ENCODE results near the gene HOXD4.

The HOXD4 gene

DNA sequence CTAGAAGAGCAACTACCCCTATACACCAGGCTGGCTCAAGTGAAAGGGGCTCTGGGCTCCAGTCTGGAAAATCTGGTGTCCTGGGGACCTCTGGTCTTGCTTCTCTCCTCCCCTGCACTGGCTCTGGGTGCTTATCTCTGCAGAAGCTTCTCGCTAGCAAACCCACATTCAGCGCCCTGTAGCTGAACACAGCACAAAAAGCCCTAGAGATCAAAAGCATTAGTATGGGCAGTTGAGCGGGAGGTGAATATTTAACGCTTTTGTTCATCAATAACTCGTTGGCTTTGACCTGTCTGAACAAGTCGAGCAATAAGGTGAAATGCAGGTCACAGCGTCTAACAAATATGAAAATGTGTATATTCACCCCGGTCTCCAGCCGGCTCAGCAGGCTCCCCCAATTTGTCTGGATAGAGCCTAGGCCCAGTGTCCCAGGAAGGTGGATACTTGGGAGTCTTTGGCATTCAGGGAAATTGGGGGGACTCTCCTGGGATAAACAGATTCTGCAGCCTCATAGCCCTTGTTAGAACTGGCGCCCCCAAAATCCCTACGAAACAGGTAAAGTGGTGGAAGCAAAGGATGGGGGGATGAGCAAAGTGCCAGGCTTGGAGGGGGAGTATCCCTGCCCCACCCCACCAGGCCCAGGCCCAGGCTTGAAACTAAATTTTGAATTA lies 2.5 kb upstream of the HOXD4 start:
- DNase-seq (ENCODE audit: low read depth, low spot score) = no peak
- in situ Hi-C loops (cut with HindIII; ENCODE audit: low sequenced_read_pairs) = no loop called here
- TF ChIP-seq, protein P1, sequence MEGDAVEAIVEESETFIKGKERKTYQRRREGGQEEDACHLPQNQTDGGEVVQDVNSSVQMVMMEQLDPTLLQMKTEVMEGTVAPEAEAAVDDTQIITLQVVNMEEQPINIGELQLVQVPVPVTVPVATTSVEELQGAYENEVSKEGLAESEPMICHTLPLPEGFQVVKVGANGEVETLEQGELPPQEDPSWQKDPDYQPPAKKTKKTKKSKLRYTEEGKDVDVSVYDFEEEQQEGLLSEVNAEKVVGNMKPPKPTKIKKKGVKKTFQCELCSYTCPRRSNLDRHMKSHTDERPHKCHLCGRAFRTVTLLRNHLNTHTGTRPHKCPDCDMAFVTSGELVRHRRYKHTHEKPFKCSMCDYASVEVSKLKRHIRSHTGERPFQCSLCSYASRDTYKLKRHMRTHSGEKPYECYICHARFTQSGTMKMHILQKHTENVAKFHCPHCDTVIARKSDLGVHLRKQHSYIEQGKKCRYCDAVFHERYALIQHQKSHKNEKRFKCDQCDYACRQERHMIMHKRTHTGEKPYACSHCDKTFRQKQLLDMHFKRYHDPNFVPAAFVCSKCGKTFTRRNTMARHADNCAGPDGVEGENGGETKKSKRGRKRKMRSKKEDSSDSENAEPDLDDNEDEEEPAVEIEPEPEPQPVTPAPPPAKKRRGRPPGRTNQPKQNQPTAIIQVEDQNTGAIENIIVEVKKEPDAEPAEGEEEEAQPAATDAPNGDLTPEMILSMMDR (IDR thresholded peaks at IDR 0.05; ENCODE audit: low read depth, low read length) = no peak
- no peak overlapping the region for H3K4me3 ChIP-seq (ENCODE audit: low read depth, low read length)

DNA sequence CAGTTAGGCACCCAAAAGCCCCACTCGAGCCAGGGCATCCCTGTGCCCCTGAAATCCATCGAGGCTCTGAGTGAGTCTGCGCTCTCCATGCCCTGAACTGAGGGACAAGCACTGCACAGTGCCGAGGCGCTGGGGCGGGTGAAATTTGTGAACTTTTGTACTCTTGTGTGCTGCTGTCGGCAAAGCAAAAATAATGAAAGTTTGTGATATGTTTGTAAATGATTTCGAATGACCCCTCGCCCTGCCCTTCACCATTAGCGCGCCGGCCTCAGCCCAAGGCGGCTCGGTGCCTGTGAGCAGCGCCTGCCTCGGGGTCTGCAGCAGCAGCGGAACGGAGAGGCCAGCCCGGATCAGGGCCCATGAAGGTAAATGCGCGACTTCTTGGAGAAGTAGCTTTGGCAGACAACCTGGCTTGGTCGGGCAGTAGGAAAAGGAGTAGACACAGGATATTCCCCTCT lies 1.8 kb upstream of the HOXD4 start:
- TF ChIP-seq, protein P1 (IDR thresholded peaks at IDR 0.05; ENCODE audit: low read depth, low read length) = no peak
- H3K4me3 ChIP-seq (ENCODE audit: low read depth, low read length) = no peak overlapping the region
- DNase-seq (ENCODE audit: low read depth, low spot score) = no peak
- in situ Hi-C loops (cut with HindIII; ENCODE audit: low sequenced_read_pairs) = no loop called here

GRCh38 chr2:176149939-176150583 lies 1.3 kb upstream of the HOXD4 start:
- H3K4me3 ChIP-seq (ENCODE audit: low read depth, low read length) = no peak overlapping the region
- TF ChIP-seq, protein P1 (IDR thresholded peaks at IDR 0.05; ENCODE audit: low read depth, low read length) = no peak
- no peak for DNase-seq (ENCODE audit: low read depth, low spot score)
- in situ Hi-C loops (cut with HindIII; ENCODE audit: low sequenced_read_pairs) = no loop called here

GRCh38 chr2:176150584-176151441 lies 537 bp upstream of the HOXD4 start:
- TF ChIP-seq, protein P1 (IDR thresholded peaks at IDR 0.05; ENCODE audit: low read depth, low read length) = no peak
- no peak for DNase-seq (ENCODE audit: low read depth, low spot score)
- in situ Hi-C loops (cut with HindIII; ENCODE audit: low sequenced_read_pairs) = no loop called here
- no peak overlapping the region for H3K4me3 ChIP-seq (ENCODE audit: low read depth, low read length)

- peak overlapping the region; percentile 32 for H3K4me3 ChIP-seq (ENCODE audit: low read depth, low read length)
- TF ChIP-seq, protein P1 (IDR thresholded peaks at IDR 0.05; ENCODE audit: low read depth, low read length) = no peak
- DNase-seq (ENCODE audit: low read depth, low spot score) = no peak
- in situ Hi-C loops (cut with HindIII; ENCODE audit: low sequenced_read_pairs) = no loop called here
Measured at GRCh38 chr2:176152350-176153181, 1.2 kb downstream of the HOXD4 start.

All from astrocyte of the spinal cord (primary cell).